GM19395 (cell line): ENCODE measurements around the gene STK40.
A peak's percentile ranks its signal among the peaks of the same experiment; 100 is the strongest.

ENCODE experiments used
- ATAC-seq: cut with Tn5 transposase; IDR thresholded peaks from one replicate; pipeline ENCODE4 v1.9.1; 2021; ENCODE audit warnings: mild to moderate bottlenecking, moderate library complexity; ENCODE audit not compliant: unreplicated experiment

The STK40 gene, protein sequence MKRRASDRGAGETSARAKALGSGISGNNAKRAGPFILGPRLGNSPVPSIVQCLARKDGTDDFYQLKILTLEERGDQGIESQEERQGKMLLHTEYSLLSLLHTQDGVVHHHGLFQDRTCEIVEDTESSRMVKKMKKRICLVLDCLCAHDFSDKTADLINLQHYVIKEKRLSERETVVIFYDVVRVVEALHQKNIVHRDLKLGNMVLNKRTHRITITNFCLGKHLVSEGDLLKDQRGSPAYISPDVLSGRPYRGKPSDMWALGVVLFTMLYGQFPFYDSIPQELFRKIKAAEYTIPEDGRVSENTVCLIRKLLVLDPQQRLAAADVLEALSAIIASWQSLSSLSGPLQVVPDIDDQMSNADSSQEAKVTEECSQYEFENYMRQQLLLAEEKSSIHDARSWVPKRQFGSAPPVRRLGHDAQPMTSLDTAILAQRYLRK

DNA sequence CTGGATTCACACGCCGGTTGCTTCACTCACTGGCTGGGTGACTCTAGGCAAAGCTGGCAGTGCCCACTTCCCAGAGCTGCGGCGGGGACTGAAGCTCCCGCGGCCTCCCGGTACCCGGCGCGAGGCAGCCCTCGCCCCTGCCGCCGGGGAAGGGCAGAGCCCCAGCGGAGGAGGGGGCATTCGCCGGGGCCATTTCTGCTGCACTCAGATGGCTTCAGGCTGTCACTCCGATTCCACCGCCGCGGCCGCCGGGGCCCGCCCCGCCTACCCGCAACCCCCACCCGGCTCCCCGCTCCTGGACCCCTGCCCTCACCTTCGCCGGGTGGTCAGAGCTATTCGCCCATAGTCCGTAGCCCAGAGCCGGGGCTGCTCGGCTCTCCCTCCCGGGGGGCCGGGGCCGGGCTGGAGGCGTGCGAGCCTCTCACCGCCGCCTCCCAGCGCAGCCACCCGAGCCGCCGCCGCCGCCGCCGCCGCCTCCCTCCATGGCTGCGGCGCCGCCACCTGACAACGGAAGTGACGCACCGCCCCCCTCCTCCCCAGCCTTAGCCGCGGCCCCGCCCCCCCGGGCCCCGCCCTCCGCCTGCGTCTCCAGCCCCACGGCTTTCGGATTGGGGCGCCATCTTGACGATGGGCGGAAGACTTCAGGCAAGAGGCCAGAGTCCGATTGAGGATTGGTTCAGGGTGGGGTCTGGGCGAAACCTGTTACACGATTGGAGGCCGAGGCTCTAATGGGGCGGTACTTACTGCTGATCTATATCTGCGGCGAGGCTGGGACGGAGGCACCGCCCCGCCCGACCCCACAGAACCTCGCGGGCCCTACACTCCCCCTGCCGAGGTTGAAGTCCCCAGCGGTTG lies at the start of gene STK40:
STK40 (minus strand) TSS at position 515 of the 855 bp plus-strand sequence. CDS start 24,592 bp downstream, outside the sequence.
- ATAC-seq, result peak; percentile 86

DNA sequence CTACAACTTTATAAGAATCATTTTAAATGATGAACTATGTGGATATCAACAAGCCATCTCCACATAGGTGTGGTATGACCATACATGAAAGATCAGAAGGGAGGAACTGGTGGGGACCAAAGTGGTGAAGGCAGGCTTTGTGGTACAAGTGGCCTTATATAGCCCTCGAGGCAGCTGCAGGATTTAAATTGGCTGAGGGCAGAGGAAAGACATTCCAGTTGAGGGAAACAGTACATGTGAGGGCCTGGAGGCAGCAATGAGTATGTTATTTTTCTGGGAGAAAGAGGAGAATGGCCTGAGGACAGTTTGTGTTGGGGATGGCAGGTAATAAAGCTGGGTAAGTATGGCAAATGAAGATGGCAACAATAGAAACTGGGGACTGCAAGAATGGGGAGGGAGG lies 47.4 kb upstream of the STK40 start:
- ATAC-seq, result no peak

DNA sequence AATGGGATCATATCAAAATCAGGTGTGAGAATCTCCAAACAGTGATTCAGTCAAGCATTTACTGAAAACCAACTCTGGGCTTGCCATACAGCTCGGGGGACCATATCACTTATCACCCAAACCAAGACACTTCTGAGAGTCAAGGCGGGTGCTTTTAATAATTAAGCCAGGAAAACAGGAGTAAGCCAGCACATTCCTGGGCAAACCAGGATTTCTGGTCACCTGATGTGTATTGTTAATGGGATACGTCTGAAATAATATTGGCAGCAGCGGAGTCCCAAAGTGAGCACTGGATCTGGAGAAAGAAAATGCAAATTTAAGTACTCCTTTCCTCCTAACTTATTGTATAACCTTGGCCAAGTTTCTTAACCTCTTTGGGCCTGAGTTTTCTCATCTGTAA lies 46.9 kb upstream of the STK40 start:
- no peak for ATAC-seq

GRCh38 chr1:36425791-36426190 lies 40.1 kb upstream of the STK40 start:
- no peak for ATAC-seq

DNA sequence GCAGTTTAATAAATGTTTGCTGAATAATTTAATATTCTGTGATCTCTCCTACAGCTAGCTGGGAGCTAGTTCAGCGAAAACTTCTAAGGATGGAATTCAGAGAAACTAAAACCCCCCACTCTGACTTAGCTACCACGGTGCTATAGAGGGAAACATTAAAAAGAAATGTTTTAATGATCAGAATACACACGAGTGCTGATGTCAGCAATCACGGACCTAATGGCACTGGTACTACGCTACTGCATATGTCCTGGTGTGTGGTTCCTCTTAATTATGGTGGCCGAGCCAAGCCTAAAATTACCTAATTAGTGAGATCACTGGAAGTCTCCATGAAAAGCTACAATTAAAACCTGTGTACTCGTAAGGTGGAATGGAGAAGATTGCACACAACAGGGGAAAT lies 35.9 kb upstream of the STK40 start:
- no peak for ATAC-seq

GRCh38 chr1:36420836-36421317 lies 35.2 kb upstream of the STK40 start:
- no peak for ATAC-seq

DNA sequence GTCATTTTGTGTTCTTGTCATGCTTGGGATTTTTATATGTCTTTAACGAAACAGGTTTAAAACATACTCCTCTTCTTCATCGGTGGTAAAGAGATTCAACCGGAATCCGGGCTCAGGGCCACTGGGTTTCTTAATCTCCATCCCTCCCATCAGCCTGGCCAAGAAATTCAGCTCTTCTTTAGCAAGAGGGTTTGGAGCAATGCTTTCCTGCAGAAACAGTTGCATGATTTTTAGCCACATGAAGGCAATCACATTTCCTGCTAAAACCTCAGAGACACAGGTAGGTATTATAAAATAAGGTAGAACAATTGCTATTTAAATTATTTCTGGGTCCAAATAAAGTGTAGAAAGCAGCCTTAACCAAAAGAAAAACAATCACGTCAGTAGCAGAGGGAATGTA lies 34.7 kb upstream of the STK40 start:
- no peak for ATAC-seq

DNA sequence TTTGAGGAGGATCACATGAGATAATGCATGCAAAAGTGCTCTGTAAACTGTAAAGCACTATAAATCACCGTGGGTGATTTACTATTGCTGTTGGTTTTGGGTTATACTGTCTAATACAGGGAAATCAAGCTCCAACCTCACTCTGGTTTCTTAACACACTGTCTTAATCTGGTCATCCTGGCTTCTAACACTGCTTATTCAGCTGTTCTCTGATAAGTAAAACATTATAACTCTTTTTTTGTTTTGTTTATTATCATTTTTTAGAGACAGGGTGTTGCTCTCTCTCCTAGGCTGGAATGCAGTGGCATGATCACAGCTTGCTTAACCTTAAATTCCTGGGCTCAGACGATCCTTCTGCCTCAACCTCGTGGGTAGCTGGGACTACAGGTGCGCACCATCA lies 33.8 kb upstream of the STK40 start:
- ATAC-seq, result no peak

GRCh38 chr1:36419140-36419539 lies 33.4 kb upstream of the STK40 start:
- no peak for ATAC-seq

DNA sequence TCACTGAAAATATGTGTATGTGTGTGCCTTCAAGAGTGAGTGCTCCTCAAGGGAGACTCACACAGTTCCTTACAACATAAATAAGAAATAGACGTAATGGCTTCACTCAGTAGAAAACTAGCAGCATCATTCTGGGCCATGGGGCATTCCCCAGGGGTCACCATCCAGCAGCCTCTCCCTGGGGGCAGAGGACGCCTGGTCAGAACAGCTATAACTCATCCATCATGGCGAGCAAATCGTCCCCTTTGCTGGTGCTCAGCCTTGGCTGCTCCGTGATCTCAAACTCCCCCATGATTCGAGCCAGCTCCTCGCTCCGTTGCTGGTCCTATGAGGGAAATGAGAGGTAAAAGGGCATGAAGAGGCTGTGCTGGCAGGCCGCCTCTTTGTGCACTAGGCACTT lies 32.2 kb upstream of the STK40 start:
- no peak for ATAC-seq

DNA sequence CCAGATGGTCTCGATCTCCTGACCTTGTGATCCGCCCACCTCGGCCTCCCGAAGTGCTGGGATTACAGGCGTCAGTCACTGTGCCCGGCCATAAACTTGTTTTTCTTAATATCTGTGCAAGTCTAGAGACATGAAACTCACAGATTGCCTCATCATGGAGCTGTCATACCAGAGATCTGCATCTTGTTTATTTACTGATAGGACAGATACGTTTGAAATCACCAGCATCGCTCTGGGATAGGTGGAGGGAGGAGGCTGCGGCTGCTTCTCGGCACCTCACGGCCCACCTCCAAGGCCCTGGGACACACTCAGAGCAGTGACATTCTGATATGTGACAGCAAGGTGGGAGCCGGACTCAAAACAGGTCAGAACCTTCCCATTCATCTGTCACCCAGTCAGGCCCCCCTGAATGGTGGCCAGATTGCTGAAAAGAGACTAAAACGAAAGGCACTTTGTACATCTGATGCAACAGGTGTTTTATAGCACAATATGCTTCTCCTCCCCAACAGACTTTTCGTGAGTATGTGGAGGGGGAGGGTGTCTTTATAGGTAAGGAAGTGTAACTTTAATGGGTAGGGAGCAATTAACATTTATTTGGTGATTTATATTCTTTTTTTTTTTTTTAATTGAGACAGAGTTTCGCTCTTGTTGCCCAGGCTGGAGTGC lies 30.1 kb upstream of the STK40 start:
- ATAC-seq, result no peak

- no peak for ATAC-seq
Measured at GRCh38 chr1:36414384-36414783, 28.7 kb upstream of the STK40 start.

DNA sequence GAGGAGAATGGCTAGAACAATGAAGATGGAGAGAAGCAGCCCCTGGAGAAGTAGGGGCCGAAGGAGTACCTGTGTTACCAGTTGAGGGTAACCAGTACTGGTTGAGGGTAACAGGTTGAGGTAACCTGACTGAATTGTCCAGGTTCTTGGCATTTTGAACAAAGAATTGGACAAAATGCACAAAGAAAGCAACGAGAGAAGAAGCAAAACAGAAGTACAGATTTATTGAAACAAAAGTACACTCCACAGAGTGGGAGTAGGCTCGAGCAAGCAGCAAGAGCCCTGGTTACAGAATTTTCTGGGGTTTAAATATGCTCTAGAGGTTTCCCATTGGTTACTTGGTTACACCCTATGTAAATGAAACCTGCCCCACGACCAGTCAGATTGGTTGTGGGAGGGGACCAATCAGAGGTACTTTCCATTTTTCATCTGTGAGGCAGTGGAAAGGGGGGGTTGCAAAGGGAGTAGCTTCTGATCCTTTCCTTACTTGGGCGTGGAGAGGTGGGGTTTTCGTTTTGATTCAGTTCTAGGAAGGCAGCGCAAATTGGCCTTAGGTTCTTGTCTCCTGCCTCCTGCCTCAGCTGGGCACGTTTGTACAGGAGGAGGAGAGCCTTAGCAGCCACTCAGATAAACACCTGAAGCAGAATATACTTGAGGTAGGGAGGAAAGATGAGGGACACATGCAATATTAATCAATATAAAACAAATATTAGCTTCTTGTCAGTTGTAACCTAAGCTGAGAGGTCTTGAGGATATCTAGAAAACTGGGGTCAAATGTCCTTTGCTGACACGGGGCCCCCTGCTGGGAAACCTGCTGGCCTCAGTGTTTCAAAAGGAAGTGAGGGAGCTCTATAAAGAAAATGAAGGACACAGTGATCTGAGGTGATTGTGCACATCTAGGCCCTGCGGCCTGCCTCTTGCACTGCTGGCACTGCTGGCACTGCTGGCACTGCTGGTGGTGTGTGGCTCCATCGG lies 26.2 kb upstream of the STK40 start:
- no peak for ATAC-seq

- ATAC-seq, result no peak
Measured at GRCh38 chr1:36408479-36408878, 22.8 kb upstream of the STK40 start.

- ATAC-seq, result no peak
Measured at GRCh38 chr1:36406440-36406839, 20.7 kb upstream of the STK40 start.

- ATAC-seq, result no peak
Measured at GRCh38 chr1:36402504-36402890, 16.8 kb upstream of the STK40 start.

DNA sequence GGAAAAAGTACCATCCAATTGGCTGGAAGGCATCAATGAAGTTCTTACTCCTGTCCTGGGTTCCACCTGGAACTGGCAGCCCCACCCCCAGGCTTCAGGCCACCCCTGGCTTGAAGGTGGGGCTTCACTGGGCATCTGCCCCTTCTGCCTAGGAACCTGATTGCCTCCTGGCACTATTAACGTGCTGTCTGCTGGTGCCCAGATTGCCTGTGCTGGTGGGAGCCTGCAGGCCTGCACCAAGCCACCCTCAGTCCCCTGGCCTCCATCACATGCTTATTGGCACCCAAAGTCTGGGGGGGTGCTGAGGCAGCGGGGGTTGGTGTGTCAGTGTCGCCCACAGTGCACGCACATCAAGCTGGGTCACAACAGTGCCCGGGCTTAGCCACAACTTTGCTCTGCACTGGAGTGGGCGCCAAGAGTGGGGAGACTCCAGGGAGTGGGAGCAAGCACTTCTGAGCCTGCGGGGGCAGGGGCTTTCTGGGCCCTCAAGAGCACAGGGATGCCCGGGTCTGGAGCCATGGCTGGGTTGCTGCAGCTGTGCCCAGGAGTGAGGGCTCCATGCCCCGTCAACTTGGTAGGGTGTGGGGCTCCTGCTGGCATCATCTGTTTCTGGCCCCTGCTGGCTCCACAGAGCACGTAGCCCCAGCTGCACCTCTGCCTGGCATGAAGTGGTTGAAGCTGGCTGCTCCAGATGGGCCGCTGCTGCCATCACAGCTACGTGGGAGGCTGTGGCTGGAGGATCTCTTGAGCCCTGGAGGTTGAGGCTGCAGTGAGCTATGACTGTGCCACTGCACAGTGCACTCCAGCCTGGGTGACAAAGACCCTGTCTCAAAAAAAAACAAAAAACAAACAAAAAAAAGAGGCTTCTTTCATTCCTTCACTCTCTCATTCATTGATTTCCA lies 16.1 kb upstream of the STK40 start:
- no peak for ATAC-seq

GRCh38 chr1:36400825-36401601 lies 15.3 kb upstream of the STK40 start:
- ATAC-seq, result peak; percentile 68

GRCh38 chr1:36400514-36400824 lies 14.7 kb upstream of the STK40 start:
- ATAC-seq, result no peak
